HG02981 (cell line): Measurements from ENCODE around the gene TTLL10.

Source experiments
- ATAC-seq: cut with Tn5 transposase; IDR thresholded peaks from one replicate; pipeline ENCODE4 v1.9.1; 2021; ENCODE audit warnings: mild to moderate bottlenecking, moderate library complexity; ENCODE audit not compliant: unreplicated experiment

Gene TTLL10

GRCh38 chr1:1173793-1174415 lies at the start of gene TTLL10:
Gene TTLL10, plus strand, starts transcription at chr1:1173880. Its CDS starts 5,336 bp downstream, at chr1:1179216.
- no peak for ATAC-seq

GRCh38 chr1:1124508-1124785 lies 49.2 kb upstream of the TTLL10 start:
- ATAC-seq, result no peak

GRCh38 chr1:1124786-1125642 lies 48.7 kb upstream of the TTLL10 start:
- ATAC-seq, result no peak

GRCh38 chr1:1125945-1126344 lies 47.7 kb upstream of the TTLL10 start:
- no peak for ATAC-seq

GRCh38 chr1:1127551-1128451 lies 45.9 kb upstream of the TTLL10 start:
- no peak for ATAC-seq

- ATAC-seq, result no peak
Observed at GRCh38 chr1:1128454-1129139, 45.1 kb upstream of the TTLL10 start.

GRCh38 chr1:1129381-1129821 lies 44.3 kb upstream of the TTLL10 start:
- ATAC-seq, result no peak

- ATAC-seq, result no peak
Observed at GRCh38 chr1:1130206-1131120, 43.2 kb upstream of the TTLL10 start.

- ATAC-seq, result no peak
Observed at GRCh38 chr1:1132042-1132950, 41.4 kb upstream of the TTLL10 start.

GRCh38 chr1:1132956-1133750 lies 40.5 kb upstream of the TTLL10 start:
- ATAC-seq, result no peak

- ATAC-seq, result no peak
Observed at GRCh38 chr1:1134300-1134970, 39.2 kb upstream of the TTLL10 start.

GRCh38 chr1:1135339-1136136 lies 38.1 kb upstream of the TTLL10 start:
- no peak for ATAC-seq

GRCh38 chr1:1136547-1137230 lies 37.0 kb upstream of the TTLL10 start:
- peak; percentile 41 for ATAC-seq

GRCh38 chr1:1137256-1138045 lies 36.2 kb upstream of the TTLL10 start:
- peak; percentile 50 for ATAC-seq

GRCh38 chr1:1140673-1141072 lies 33.0 kb upstream of the TTLL10 start:
- no peak for ATAC-seq
